ENCODE data around the gene KRT8.
"Not testable (repeated sequence)": the region's sequence is repeated elsewhere in the genome, so short reads cannot be mapped to it uniquely, and the experiment has no call there.

KRT8 gene

DNA sequence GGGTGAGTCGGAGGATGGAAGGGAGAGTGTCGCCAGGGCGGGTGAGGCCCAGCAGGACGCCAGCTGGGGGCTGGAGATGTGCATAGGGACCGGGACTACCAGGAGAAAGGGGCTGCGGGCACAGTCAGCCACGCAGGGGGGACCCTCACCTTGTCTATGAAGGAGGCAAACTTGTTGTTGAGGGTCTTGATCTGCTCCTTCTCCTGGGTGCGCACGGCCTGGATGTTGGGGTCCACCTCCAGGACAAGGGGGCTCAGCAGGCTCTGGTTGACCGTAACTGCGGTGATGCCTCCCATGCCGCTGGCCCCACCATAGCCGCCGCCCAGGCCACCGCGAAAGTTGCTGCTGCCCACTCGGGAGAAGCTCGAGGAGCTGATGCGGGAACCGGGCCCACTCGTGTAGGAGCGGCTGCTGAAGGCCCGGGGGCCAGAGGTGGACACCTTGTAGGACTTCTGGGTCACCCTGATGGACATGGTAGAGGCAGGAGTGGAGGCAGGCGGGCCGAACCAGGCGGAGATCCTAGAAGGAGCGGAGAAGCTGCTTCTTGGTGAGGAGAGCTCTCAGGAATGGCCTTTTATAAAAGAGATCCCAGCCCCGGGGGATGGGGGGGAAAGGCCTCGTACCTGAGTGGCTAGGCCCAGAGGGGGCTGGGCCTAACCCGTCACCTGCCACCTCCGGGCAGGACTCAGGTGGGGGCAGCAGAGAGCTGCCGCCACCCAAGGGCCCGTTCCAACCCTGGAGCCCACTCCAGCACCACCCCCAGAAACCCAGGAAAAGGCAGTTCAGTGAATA is at the start of gene KRT8:
Gene KRT8, minus strand, starts transcription at position 568 of the 792 bp plus-strand sequence. Its CDS starts 95 bp downstream, at position 473.
- DNase-seq (ENCODE audit: extremely low read depth in 1 of 2, low read depth in 1 of 2) = not testable (repeated sequence)

DNA sequence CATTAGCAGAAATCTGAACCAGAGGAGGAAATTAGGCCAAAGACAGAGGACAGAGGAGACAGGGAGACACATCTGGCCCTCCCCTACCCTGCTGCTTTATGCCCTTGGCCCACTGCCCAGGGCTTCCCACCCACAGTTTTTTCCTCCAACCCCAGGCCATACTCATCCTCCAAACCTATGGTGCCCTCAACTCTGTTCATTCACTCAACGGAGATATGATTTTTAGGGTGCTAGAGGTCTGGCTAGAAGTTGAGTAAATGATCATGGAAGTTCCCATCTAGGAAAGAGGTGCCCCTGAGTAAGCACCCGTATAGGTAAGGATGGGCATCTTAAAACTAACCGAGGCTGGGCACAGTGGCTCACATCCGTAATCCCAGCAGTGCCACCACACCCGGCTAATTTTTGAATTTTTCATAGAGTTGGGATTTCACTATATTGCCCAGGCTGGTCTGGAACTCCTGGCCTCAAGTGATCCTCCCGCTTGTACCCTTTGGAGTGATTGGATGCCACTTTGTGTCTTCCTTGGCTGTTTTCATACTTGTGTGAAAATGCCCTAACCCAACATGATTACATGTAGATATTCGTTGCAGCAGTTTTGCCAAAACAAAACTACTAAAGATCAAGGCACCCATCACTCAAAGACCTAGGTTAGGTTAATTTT is 48.4 kb upstream of the KRT8 start:
- DNase-seq (ENCODE audit: extremely low read depth in 1 of 2, low read depth in 1 of 2) = no peak

DNA sequence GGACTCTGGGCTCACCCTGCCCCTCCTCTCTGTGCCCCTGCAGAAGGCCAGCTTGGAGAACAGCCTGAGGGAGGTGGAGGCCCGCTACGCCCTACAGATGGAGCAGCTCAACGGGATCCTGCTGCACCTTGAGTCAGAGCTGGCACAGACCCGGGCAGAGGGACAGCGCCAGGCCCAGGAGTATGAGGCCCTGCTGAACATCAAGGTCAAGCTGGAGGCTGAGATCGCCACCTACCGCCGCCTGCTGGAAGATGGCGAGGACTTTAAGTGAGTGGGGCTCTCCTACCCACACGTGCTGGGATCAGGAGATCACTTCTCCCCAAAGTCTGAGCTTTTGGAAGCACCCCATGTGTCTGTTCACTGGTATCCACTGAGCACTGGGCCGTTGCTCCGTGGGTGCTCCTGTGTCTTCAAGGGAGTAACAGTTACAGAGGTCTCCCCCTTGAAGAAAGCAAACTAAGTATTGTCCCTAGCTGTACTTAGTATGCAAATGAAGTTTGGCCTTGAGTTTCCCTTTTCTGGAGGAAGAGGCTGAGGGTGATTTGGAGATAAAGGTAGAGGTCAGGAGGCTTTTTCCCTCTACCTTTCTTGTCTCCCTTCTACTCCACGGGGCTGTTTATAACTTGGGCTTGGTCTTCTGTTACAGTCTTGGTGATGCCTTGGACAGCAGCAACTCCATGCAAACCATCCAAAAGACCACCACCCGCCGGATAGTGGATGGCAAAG is 47.4 kb upstream of the KRT8 start:
- no peak for DNase-seq (ENCODE audit: extremely low read depth in 1 of 2, low read depth in 1 of 2)

DNA sequence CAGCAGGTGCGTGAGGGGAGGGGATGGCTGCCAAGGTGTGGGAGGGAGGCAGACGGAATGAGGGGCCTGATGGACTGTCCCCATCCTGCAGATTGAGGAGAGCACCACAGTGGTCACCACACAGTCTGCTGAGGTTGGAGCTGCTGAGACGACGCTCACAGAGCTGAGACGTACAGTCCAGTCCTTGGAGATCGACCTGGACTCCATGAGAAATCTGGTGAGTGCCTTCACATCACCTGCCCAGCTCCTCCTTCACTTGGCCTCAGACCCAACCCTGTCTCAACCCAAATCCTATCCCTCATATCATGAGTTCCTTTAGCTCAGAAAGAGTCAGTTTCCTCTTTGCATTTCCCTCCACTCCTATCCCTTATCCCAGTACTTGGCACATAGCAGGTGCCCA is 46.8 kb upstream of the KRT8 start:
- DNase-seq (ENCODE audit: extremely low read depth in 1 of 2, low read depth in 1 of 2) = no peak

DNA sequence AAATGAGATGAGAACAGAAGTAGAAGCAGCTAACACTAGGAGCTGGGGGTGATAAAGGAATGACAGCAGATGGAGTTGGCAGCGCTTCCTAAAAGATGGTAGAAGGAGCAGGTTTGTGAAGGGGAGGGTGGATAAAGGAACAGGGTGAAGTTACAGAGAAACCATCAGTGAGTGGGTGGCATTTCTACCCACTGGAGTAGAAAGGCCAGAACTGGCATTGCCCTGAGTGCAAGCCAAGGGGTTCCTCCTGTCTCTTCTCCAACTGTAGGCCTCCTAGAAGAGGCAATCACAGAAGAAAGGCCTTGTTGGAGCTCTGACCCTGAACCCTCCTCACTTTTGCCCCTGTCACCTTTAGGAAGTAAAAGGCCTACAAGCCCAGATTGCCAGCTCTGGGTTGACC is 46.2 kb upstream of the KRT8 start:
- DNase-seq (ENCODE audit: extremely low read depth in 1 of 2, low read depth in 1 of 2) = no peak

DNA sequence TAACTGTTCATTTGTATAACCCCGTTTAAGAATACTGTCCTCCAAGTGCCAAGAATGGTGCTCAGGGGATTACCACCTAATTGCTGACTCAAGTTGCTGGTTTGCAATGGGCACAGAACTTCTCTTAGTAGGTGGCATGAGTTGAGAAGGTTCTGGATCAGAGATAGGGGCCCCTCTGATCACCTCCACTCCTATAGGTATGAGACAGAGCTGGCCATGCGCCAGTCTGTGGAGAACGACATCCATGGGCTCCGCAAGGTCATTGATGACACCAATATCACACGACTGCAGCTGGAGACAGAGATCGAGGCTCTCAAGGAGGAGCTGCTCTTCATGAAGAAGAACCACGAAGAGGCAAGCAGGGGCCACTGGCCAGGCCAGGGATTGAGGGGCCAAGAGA is 45.7 kb upstream of the KRT8 start:
- DNase-seq (ENCODE audit: extremely low read depth in 1 of 2, low read depth in 1 of 2) = no peak

DNA sequence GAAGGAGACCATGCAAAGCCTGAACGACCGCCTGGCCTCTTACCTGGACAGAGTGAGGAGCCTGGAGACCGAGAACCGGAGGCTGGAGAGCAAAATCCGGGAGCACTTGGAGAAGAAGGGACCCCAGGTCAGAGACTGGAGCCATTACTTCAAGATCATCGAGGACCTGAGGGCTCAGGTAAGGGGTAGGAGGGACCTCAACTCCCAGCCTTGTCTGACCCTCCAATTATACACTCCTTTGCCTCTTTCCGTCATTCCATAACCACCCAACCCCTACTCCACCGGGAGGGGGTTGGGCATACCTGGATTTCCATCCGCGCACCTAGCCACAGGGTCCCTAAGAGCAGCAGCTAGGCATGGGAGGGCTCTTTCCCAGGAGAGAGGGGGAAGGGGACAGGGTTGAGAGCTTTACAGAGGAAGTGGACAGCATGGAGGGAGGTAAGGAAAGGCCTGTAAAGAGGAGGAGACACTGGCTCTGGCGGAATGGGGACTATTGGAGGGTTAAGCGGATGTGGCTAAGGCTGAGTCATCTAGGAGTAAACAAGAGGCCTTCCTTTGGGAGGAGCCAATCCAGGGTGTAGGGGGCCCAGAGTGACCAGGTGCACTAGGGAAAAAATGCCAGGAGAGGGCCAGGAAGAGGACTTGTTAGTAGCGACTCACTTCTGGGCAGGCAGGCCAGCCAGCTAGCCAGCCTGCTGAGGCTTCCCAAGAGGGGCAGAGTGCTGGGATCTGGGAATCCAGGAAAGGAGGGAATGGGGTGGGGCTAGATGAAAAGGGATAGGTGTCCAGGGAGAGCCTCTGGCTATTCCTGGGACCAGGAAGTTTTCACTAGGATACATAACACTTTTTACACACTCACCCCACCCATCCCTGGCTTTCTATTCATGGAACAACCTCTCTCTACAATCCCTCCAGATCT is 44.8 kb upstream of the KRT8 start:
- DNase-seq (ENCODE audit: extremely low read depth in 1 of 2, low read depth in 1 of 2) = no peak

DNA sequence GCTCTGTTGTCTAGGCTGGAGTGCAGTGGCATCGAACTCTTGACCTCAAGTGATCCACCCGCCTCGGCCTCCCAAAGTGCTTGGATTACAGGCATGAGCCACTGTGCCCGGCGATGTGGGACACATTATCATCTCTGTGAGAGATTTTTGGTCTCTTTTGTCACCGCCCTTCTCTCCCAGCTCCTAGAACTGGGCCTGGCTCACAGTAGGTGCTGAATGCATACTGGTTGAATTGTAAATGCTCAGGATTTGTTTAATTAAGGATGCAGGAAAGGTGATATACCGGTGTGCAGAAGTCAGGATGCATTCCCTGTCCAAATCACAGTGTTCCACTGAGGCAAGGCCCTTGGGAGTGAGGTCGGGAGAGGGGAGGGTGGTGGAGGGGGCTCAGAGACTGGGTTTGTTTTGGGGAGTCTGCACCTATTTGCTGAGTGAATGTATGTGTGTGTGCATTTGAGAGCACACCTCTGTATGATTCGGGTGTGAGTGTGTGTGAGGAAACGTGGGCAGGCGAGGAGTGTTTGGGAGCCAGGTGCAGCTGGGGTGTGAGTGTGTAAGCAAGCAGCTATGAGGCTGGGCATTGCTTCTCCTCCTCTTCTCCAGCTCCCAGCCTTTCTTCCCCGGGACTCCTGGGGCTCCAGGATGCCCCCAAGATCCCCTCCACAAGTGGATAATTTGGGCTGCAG is 43.0 kb upstream of the KRT8 start:
- no peak for DNase-seq (ENCODE audit: extremely low read depth in 1 of 2, low read depth in 1 of 2)

DNA sequence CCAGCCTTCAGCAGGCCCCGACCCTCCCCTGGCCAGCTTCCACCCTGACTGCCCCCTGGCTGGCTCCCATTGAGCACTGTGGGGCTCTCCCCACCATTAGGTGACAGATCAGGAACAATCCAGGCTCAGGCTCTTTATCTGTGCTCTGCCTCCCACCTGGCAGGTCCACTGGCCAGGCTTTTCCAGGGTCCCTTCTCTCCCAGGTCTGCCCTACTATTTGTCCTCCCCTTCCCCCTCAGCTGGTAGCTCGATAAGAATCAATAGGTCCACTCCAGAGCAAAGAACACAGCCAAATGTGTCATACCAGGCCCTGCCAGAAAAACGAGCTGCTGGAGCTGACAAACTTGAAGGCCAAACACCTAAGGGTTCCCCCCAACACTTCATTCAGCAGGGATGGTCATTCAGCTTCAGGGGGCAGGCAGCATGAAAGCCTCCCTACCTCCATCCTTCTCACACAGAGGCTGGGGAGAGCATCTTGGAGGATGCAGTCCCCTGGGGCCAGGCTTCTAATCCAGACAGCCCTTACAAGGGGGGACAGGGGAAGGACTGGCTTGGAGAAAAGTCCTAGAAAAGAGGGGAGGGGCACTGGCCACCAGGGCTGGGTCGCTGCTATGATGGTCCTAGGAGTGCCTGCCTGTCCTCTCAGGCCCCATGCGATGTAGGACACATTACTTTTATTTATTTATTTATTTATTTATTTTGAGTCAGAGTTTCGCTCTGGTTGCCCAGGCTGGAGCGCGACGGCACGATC is 42.1 kb upstream of the KRT8 start:
- DNase-seq (ENCODE audit: extremely low read depth in 1 of 2, low read depth in 1 of 2) = no peak

DNA sequence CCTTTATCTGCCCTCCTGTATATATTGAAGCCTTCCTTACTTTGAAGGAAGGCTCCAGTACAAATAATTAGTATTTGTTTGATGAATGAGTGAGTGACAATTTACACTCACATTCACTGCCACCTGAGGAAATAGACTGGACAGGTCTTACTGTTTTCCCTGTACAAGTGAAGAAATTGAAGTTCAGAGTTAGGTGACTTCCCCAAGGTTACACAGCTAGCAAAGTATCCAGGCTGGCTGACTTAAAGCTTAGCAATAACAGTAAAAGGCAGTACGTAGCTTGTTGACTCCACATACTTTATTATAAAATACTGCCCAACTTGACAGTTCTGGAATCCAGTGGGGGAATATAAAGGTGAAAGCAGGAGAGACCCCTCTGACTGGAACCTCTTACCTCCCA is 41.5 kb upstream of the KRT8 start:
- DNase-seq (ENCODE audit: extremely low read depth in 1 of 2, low read depth in 1 of 2) = no peak

DNA sequence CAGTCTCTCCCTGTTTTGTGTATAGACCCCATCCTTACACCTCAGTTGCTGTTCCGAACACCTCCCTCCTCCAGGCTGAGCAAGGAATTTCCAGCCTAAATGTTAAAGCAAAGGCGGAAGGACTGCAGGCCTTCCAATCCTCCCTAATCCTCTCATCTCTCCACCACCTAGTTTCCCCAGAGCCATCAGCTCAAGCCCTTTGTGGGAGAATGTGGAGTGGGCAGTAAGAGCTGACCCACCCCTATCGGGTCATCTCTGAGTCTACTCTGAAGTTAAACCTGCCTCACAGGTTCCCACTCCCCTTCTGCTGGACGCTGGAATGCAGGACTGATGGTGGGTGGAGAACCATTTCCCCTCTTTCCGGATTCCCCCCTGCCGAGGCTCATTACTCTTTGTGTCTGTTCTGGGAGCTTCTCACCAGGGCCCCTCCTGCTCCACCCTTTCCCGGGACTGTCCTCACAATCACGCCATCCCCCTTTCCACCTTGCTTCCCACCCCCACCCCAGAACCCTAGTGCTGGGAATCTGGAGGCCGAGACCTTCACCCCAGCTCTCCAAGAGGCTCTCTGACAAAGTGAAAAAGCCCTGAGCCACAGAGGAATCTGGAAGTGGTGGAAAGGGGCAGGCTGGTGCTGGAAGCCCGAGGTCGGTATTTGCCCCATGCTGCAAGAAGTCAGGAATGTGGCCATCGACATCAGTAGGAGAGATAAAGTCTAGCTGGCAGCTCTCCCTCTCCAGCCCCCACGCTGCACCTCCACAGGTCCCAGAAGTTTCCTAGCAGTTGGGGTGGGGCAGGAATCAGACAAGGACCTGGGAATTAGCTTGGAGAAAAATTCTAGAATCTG is 40.7 kb upstream of the KRT8 start:
- no peak for DNase-seq (ENCODE audit: extremely low read depth in 1 of 2, low read depth in 1 of 2)

DNA sequence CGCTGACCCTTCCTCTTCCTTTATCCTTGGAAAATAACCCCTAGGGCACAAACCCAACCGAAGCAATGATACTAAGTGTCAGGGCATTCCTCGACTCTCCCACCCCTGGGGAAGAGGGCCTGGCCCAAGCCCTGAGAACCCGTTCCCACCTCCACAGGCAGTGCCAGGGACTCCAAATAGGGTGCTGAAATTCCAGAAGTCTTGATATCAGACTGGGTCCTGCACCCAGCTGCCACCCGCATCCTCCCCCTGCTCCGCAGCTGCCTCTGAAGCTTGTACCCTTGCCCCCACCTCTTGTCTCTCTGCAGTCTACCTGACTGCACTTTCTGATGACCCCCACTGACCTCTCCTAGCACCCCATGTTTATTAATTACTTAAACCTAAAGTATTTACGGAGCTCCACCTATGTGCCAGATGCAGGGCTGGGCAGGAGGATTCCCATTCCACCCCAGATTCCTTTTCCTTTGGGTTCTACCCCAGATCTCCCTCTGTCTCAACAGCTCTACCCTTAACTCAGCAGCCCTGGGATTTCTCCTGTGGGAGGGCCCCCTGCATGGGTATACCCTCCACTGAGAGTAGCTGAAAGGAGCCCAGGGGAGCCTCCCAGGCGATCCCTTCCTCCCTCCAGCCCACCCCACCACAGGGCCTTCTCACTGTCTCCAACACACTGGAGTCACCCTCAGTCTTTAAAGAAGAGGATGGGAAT is 40.0 kb upstream of the KRT8 start:
- DNase-seq (ENCODE audit: extremely low read depth in 1 of 2, low read depth in 1 of 2) = no peak

DNA sequence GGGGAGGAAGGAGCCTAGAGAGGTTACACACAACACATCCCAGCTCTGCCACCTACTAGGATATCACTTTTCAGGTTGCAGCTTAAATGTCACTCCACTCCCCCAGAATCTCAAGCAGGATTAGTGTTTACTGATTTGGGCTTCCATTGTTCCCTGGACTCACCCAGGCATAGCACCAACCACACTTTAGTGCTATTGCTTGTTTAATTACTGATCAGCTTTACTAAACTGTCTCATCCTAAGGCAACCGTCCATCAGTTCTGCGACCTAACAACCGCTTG is 38.0 kb upstream of the KRT8 start:
- no peak for DNase-seq (ENCODE audit: extremely low read depth in 1 of 2, low read depth in 1 of 2)

DNA sequence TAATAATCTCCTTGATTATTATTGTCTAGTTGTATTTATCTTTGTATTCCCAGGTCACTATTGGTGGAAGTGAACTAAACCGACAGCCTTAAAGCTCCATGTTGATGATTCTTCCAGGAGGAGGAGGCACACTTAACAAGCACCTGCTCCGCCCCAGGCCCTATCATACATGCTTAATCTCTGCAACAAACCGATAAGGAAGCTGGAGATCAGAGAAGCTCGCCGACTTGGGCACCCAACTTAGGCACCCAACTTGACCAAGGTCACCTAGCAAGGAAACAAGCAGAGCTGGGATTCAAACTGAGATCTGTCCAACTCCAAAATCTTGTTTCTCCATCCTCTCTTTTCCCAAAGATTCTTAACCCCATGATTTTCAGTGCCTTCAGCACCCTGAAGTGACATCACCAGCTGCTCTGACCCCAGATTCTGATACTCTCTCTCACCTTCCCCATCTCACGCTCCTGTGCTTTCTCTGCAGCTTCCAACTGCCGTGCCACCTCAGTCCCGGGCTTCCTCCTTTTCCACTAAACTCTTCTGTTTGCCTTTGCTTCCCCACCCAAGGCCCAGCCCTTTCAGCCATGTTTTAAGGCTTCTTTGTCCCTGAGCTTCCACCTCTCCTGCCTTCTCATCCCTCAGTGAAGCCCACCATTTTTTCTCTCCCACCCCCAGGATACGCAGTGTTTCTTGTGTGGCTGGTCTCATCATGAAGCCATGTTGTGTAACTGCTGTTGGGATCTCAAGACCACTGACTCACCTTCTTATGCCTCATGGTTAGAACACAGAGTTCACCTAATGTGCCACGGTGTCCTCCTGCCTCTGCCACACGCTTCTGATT is 37.4 kb upstream of the KRT8 start:
- no peak for DNase-seq (ENCODE audit: extremely low read depth in 1 of 2, low read depth in 1 of 2)

DNA sequence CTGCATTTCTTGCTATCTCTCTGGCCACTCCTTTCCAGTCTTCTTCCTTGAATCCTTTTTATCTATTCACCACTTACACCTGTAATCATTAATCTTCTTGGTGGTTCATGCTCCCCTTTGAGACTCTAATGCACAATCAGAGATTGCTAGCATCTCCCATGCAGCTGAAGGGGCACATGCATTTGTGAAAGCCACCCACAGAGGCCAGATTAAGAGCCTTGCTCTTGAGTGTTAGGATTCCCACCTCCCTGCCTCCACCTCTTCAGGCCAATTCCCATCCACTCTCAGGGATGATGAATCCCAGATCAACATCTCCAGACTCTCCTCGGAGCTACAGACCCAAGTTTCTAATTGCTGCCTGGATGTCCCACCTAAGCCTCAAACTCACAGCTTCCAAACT is 24.7 kb upstream of the KRT8 start:
- DNase-seq (ENCODE audit: extremely low read depth in 1 of 2, low read depth in 1 of 2) = no peak

DNA sequence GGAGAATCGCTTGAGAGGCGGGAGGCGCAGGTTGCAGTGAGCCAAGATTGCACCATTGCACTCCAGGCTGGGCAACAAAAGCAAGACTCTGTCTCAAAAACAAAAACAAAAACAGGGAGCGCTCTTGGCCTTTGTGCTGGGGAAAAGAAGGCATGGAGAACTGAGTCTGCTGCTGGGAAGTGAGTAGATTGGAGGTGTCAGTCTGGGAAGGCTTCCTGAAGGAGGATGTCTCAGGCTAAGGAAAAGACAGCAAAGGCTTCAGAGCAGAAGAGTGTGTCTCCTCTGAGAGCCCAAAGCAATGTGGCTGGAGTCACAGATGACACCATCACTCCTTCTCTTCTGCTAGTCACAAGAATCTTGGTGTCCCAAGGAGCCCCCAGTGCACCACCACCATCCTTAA is 23.1 kb upstream of the KRT8 start:
- DNase-seq (ENCODE audit: extremely low read depth in 1 of 2, low read depth in 1 of 2) = no peak

DNA sequence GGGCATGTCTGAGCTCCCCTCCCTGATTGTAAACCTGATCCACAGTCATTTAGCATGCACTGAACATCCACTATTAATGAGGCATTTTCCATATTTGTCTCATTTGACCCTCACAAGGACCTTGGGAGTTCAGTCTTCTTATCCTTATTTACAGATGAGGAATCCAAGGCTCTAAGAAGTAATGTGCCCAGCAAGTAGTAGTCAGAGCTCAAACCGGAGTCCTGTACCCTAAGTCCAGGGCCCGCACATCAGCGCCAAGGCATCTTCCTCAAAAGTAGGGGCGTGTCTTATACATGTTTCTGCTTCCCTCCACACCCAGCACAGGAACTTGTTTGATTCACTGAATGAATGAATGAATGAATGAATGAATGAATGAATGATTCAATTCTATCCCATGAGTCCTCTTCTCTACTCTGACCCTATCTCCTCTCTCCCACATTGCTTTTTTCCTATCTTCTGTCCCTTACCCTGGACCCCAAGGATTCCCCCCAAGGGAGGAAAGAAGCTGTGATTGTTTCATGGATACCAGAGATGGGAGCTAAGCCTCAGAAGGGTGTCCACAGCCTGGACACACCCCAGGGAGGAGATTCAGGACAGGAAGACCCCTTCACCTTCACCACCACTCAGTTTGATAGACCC is 21.8 kb upstream of the KRT8 start:
- no peak for DNase-seq (ENCODE audit: extremely low read depth in 1 of 2, low read depth in 1 of 2)
